GM21529 (cell line): ENCODE data around the gene MOCS3.

Experiments used
- ATAC-seq: cut with Tn5 transposase; IDR thresholded peaks from one replicate; pipeline ENCODE4 v1.9.1; 2021; ENCODE audit not compliant: unreplicated experiment

Gene MOCS3

DNA sequence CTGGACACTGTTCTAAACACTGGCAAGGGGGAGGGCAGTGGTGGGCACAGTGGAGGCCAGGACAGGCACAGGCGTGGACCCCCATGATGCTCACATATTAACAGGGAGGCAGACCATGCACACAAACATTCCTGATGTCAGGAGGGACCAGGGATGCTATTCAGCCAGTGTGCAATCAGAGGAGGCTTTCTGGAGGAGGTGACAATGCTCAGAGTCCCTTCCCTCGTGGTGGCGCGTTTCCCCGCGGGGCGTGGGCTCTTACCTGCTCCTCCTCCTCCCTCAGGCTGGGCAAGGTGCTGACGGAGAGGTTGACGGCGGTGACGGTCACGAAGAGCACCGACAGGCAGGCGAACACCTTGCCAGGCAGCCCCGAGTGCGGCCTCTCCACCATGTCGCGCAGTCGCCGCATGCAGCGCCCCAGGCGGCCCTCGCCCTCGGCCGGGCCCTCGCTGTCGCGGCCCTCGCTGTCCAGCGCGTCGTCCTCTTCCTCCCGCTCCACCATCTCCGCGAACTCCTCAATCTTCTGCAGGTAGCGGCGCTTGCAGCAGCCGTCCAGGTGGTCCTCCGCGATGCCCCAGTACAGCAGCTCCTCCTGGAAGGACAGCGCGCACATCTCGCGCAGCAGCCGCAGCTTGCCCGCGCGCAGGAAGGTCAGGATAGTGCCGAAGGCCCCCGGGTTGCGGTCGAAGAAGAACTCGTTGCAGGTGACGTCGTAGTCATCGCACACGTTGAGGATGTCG lies 50.9 kb downstream of the MOCS3 start:
- ATAC-seq, result no peak

DNA sequence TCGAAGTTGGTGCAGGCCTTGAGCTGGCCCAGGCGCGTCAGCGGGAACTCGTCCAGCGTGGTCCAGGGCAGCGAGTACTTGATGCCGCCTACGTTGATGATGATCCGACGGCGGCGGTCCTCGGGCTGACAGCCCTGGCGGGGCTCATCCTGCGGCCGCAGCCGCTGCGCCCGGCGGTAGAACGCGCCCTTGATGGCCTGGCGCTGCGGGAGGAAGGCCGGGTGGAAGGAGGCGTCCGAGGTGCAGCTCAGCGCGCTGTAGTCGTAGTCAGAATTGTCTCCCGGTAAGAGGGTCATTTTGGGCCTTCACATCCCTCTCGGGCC lies 51.4 kb downstream of the MOCS3 start:
- no peak for ATAC-seq

DNA sequence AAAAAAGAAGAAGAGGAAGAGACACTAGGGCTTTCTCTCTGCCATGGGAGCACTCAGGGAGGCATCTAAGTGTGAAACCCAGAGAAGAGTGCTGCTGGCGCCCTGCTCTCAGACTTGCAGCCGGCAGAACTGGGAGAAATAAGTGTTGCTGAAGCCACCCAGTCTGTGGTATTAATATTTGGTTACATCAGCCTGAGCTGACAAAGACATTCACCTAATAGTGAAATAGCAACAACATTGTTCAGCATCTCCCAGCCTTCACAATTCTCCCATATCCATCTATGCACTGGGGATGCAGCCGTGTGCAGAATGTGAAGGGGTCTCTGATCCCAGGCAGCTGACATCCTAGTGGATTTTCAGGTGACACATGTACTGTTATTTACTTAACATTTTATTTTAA lies 52.3 kb downstream of the MOCS3 start:
- ATAC-seq, result no peak

DNA sequence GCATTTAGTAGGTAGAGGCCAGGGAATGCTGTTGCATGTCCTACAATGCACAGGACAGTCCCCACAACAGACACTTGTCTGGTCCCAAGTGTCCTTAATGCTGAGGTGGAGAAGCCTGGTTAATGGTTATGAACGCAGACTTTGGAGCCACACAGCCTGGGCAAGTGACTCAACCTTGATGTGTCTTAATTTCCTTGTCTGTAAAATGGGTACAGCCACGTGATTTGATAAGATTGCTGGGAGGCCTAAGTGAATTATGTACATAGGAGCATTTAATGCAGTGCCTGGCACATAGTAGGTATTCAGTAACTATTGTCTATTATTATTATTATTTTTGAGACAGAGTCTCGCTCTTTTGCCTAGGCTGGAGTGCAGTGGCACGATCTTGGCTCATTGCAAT lies 52.9 kb downstream of the MOCS3 start:
- no peak for ATAC-seq

DNA sequence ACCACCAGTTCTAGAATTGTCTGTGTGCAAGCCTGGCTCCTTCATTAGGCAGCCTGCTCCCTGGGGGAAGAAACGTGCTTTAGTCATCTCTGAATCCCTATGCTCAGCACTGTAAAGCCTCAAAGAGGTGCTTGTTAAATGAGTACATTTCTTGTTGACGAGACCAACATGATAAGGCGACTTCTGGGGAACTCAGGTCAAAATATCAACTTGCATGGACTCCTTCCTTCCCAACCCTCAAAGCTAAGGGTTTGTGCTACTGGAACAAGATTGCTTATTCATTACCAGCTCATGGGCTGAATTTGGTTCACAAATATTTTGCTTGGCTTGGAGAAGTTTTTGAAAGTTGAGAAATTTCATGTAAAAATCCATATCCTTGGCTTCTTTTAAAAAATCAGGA lies 53.7 kb downstream of the MOCS3 start:
- no peak for ATAC-seq
